BE2C (cell line): ENCODE measurements around the gene STAMBPL1.

Experiments
- DNase-seq: peaks from one replicate; pipeline ENCODE4 v3.0.0-alpha.2; 2020
- H3K27me3 ChIP-seq: fragments of 250-450 bp; sonication (Bioruptor Pico); 2 replicates; pipeline ENCODE4 v1.5.1; 2020; ENCODE audit warnings: mild to moderate bottlenecking
- H3K36me3 ChIP-seq: fragments of 250-450 bp; sonication (Bioruptor Pico); 2 replicates; pipeline ENCODE4 v1.5.1; 2020; ENCODE audit warnings: mild to moderate bottlenecking
- H3K4me1 ChIP-seq: fragments of 250-450 bp; sonication (Bioruptor Pico); 2 replicates; pipeline ENCODE4 v1.5.1; 2020
- H3K4me3 ChIP-seq: 2 replicates; pipeline ENCODE4 v1.5.1; 2011; ENCODE audit warnings: low read depth, low read length
- H3K9me3 ChIP-seq: fragments of 250-450 bp; sonication (Bioruptor Pico); 2 replicates; pipeline ENCODE4 v1.5.1; 2020
- TF ChIP-seq, protein P1 (sequence below): IDR thresholded peaks from 2 replicates; pipeline ENCODE4 v1.5.1; 2012; ENCODE audit warnings: mild to moderate bottlenecking, low read depth, low read length

The STAMBPL1 gene

GRCh38 chr10:88918191-88918905 is 38.3 kb downstream of the STAMBPL1 start:
- TF ChIP-seq, protein P1, sequence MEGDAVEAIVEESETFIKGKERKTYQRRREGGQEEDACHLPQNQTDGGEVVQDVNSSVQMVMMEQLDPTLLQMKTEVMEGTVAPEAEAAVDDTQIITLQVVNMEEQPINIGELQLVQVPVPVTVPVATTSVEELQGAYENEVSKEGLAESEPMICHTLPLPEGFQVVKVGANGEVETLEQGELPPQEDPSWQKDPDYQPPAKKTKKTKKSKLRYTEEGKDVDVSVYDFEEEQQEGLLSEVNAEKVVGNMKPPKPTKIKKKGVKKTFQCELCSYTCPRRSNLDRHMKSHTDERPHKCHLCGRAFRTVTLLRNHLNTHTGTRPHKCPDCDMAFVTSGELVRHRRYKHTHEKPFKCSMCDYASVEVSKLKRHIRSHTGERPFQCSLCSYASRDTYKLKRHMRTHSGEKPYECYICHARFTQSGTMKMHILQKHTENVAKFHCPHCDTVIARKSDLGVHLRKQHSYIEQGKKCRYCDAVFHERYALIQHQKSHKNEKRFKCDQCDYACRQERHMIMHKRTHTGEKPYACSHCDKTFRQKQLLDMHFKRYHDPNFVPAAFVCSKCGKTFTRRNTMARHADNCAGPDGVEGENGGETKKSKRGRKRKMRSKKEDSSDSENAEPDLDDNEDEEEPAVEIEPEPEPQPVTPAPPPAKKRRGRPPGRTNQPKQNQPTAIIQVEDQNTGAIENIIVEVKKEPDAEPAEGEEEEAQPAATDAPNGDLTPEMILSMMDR = no peak
- H3K36me3 ChIP-seq = no peaks in the 10 kb centered on the region; the same call in 1 of the 2 replicates
- no peaks in the 10 kb centered on the region for H3K27me3 ChIP-seq
- no peak for DNase-seq
- no peak overlapping the region for H3K4me3 ChIP-seq
- H3K4me1 ChIP-seq = peaks cover 33% of the 10 kb centered on the region
- no peaks in the 10 kb centered on the region for H3K9me3 ChIP-seq

GRCh38 chr10:88919041-88919440 is 39.0 kb downstream of the STAMBPL1 start:
- Histone ChIP-seq H3K4me3 (no peak overlapping the region), H3K36me3 (no peaks in the 10 kb centered on the region; the same call in 1 of the 2 replicates), H3K4me1 (peaks cover 36% of the 10 kb centered on the region), H3K27me3 (no peaks in the 10 kb centered on the region), H3K9me3 (no peaks in the 10 kb centered on the region)
- no peak for DNase-seq
- TF ChIP-seq, protein P1 = no peak

GRCh38 chr10:88920198-88920597 is 40.2 kb downstream of the STAMBPL1 start:
- no peaks in the 10 kb centered on the region for H3K9me3 ChIP-seq
- DNase-seq = no peak
- H3K36me3 ChIP-seq = no peaks in the 10 kb centered on the region; the same call in 1 of the 2 replicates
- no peak overlapping the region for H3K4me3 ChIP-seq
- TF ChIP-seq, protein P1 = no peak
- H3K4me1 ChIP-seq = peaks cover 33% of the 10 kb centered on the region
- no peaks in the 10 kb centered on the region for H3K27me3 ChIP-seq

DNA sequence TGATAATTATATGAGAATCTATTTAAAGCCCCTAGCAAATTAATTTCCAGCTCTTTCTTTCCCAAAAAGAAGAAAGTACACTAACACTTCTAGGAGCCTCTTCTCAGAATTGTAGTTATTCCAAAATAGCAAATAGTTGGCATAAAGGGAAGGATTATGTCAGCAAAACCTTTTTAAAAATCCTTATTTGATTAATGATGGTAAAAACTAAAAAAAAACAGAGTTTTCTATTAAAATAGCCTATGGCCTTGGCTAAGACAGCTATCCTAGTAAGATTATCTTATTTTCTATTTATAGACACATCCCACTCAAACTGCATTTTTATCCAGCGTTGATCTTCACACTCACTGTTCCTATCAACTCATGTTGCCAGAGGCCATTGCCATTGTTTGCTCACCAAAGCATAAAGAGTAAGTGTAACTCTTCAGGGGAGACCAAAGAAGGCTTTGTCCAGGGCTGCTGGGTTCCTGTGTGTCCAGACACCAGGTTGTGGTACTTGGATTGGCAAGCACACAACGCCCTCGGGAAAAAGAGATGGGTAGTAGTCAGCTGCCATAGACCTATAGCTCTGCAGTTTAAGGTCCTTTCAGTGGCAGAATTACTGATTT is 41.0 kb downstream of the STAMBPL1 start:
- Histone ChIP-seq H3K9me3 (no peaks in the 10 kb centered on the region), H3K27me3 (no peaks in the 10 kb centered on the region), H3K4me1 (peaks cover 24% of the 10 kb centered on the region), H3K4me3 (no peak overlapping the region), H3K36me3 (no peaks in the 10 kb centered on the region; the same call in 1 of the 2 replicates)
- DNase-seq = peak; percentile 35
- TF ChIP-seq, protein P1 = no peak

GRCh38 chr10:88922041-88922440 is 42.0 kb downstream of the STAMBPL1 start:
- no peak overlapping the region for H3K4me3 ChIP-seq
- no peak for DNase-seq
- no peaks in the 10 kb centered on the region for H3K9me3 ChIP-seq
- H3K36me3 ChIP-seq = no peaks in the 10 kb centered on the region; the same call in 1 of the 2 replicates
- no peaks in the 10 kb centered on the region for H3K27me3 ChIP-seq
- TF ChIP-seq, protein P1 = no peak
- H3K4me1 ChIP-seq = peaks cover 27% of the 10 kb centered on the region

- Histone ChIP-seq H3K27me3 (no peaks in the 10 kb centered on the region), H3K4me1 (peaks cover 27% of the 10 kb centered on the region), H3K9me3 (no peaks in the 10 kb centered on the region), H3K36me3 (no peaks in the 10 kb centered on the region; the same call in 1 of the 2 replicates), H3K4me3 (no peak overlapping the region)
- TF ChIP-seq, protein P1 = no peak
- DNase-seq = no peak
Observed at GRCh38 chr10:88923520-88923919, 43.5 kb downstream of the STAMBPL1 start.
